HCT116 (cell line): ENCODE data around the gene PHC3. TPM values are rescaled to one million over a fixed set of nuclear protein-coding genes. Genes with fewer than 3 reads are reported as not detected.

Experiments
- ATAC-seq: fragments of 200-7000 bp; cut with Tn5 transposase; 2 replicates; pipeline ENCODE4 v1.9.1; 2020; ENCODE audit warnings: mild to moderate bottlenecking, moderate library complexity
- BruUV-seq: library from RNA; stranded (reverse); fragments of 400-500 nt; replicated peaks from 2 replicates; lab custom pipeline; 2021; lab: Mats Ljungman, UMichigan
- CTCF ChIA-PET: fragments of 300-600 bp; sonication (Branson Sonifier 250); formaldehyde crosslinking; loops from one replicate; lab custom pipeline; 2021; ENCODE audit warnings: antibody characterized with exemption; lab: Charles Lee
- POLR2A ChIA-PET: fragments of 300-600, 350-600 bp; sonication (Branson Sonifier 250); formaldehyde crosslinking; loops from one replicate; lab custom pipeline; 2021; ENCODE audit warnings: antibody characterized with exemption; lab: Charles Lee
- RAD21 ChIA-PET, 2 experiments: fragments of 300-600 bp; sonication (Branson Sonifier 250); formaldehyde crosslinking; loops; one replicate each; lab custom pipeline; 2023; ENCODE audit warnings: low total read pairs in 2 of 2; ENCODE audit not compliant: uncharacterized antibody in 2 of 2, unreplicated experiment in 2 of 2, low non-redundant PET in 1 of 2; lab: Charles Lee
- DNase-seq: peaks from one replicate; pipeline ENCODE4 v3.0.0-alpha.2; 2010; ENCODE audit warnings: low read depth, low spot score
- H2AFZ ChIP-seq: fragments of 200-600 bp; shearing (Covaris generic), sonication (generic); 2 replicates; pipeline ENCODE4 v1.6.1; 2017; ENCODE audit warnings: low read depth, mixed run types, mixed read lengths, antibody characterized with exemption, low read length; ENCODE audit not compliant: poor library complexity, severe bottlenecking
- H3K27ac ChIP-seq: 2 replicates; pipeline ENCODE4 v1.5.1; 2012; ENCODE audit warnings: low read depth, low read length
- H3K27me3 ChIP-seq: fragments of 200-600 bp; sonication (generic); 2 replicates; pipeline ENCODE4 v1.6.1; 2016; ENCODE audit warnings: mixed run types, low read length, mixed read lengths; ENCODE audit not compliant: insufficient read depth
- H3K36me3 ChIP-seq, 2 experiments: fragments of 200-500 bp in 1 of 2; fragments of 200-600 bp in 1 of 2; sonication (Bioruptor generic) in 1 of 2; sonication (generic) in 1 of 2; 2 replicates each; pipeline versions ENCODE4 v1.5.1 to v1.6.1; 2014 to 2016; ENCODE audit warnings: low read length in 2 of 2, inconsistent platforms in 1 of 2, mixed read lengths in 1 of 2, mixed run types in 1 of 2; ENCODE audit not compliant: insufficient read depth in 2 of 2, control insufficient read depth in 1 of 2
- H3K4me1 ChIP-seq, 2 experiments: fragments of 200-600 bp in 1 of 2; sonication (generic) in 1 of 2; 2 replicates each; pipeline versions ENCODE4 v1.5.1 to v1.6.1; 2012 to 2017; ENCODE audit warnings: low read length in 2 of 2, inconsistent platforms in 1 of 2, mild to moderate bottlenecking in 1 of 2, mixed read lengths in 1 of 2, mixed run types in 1 of 2, moderate library complexity in 1 of 2; ENCODE audit not compliant: insufficient read depth in 2 of 2, control insufficient read depth in 1 of 2
- H3K4me2 ChIP-seq: fragments of 200-600 bp; sonication (generic); 2 replicates; pipeline ENCODE4 v1.6.1; 2017; ENCODE audit warnings: mixed run types, low read length, mixed read lengths
- H3K4me3 ChIP-seq, 2 experiments: fragments of 200-600 bp in 1 of 2; sonication (generic) in 1 of 2; replicated peaks in 1 of 2; 2 replicates each; pipeline ENCODE4 v1.5.1; 2011 to 2016; ENCODE audit warnings: low read length in 2 of 2, control low read depth in 1 of 2, low read depth in 1 of 2, mild to moderate bottlenecking in 1 of 2, mixed read lengths in 1 of 2, mixed run types in 1 of 2
- H3K79me2 ChIP-seq: fragments of 200-600 bp; sonication (generic); 2 replicates; pipeline ENCODE4 v1.6.1; 2017; ENCODE audit warnings: mild to moderate bottlenecking, mixed run types, low read length, moderate library complexity, mixed read lengths; ENCODE audit not compliant: insufficient read depth
- H3K9ac ChIP-seq: fragments of 200-600 bp; sonication (generic); 2 replicates; pipeline ENCODE4 v1.6.1; 2016; ENCODE audit warnings: low read length, mixed read lengths
- H3K9me2 ChIP-seq: fragments of 200-600 bp; sonication (generic), shearing (Covaris generic); 2 replicates; pipeline ENCODE4 v1.6.1; 2017; ENCODE audit warnings: mixed run types, mild to moderate bottlenecking, moderate library complexity; ENCODE audit not compliant: insufficient read depth
- H3K9me3 ChIP-seq, 2 experiments: fragments of 200-500 bp in 1 of 2; fragments of 200-600 bp in 1 of 2; sonication (Bioruptor generic) in 1 of 2; sonication (generic) in 1 of 2; 2 replicates each; pipeline ENCODE4 v1.6.1; 2014 to 2017; ENCODE audit warnings: low read length in 2 of 2, mixed read lengths in 2 of 2, inconsistent platforms in 1 of 2, low read depth in 1 of 2, mild to moderate bottlenecking in 1 of 2, mixed run types in 1 of 2, moderate library complexity in 1 of 2; ENCODE audit not compliant: control insufficient read depth in 1 of 2, insufficient read depth in 1 of 2
- H4K20me1 ChIP-seq: fragments of 200-600 bp; sonication (generic), shearing (Covaris generic); 2 replicates; pipeline ENCODE4 v1.6.1; 2017; ENCODE audit warnings: mixed run types, mild to moderate bottlenecking, moderate library complexity; ENCODE audit not compliant: insufficient read depth
- ATF3 ChIP-seq: IDR thresholded peaks from 2 replicates; pipeline ENCODE4 v1.6.1; 2012
- CEBPB ChIP-seq: IDR thresholded peaks from 2 replicates; pipeline ENCODE4 v1.6.1; 2012; ENCODE audit warnings: low read depth
- CTCF ChIP-seq, 3 experiments: fragments of 200-600 bp in 1 of 3; sonication (generic) in 1 of 3; IDR thresholded peaks in 2 of 3; conservative IDR thresholded peaks in 1 of 3; 2 replicates each; pipeline ENCODE4 v1.5.1; 2012 to 2017; ENCODE audit warnings: low read depth in 2 of 3, low read length in 2 of 3, antibody characterized with exemption in 1 of 3, borderline replicate concordance in 1 of 3, control low read depth in 1 of 3, mild to moderate bottlenecking in 1 of 3, mixed read lengths in 1 of 3, mixed run types in 1 of 3, moderate library complexity in 1 of 3; ENCODE audit not compliant: insufficient read depth in 1 of 3
- EZH2 ChIP-seq: fragments of 200-600 bp; sonication (generic); IDR thresholded peaks from 2 replicates; pipeline ENCODE4 v1.6.1; 2017; ENCODE audit warnings: antibody characterized with exemption, mixed run types
- EZH2phosphoT487 ChIP-seq: fragments of 200-600 bp; IDR thresholded peaks from 2 replicates; pipeline ENCODE4 v1.6.1; 2018; ENCODE audit warnings: antibody characterized with exemption, borderline replicate concordance
- FOSL1 ChIP-seq: IDR thresholded peaks from 2 replicates; pipeline ENCODE4 v1.6.1; 2012; ENCODE audit warnings: low read depth
- SP1 ChIP-seq: IDR thresholded peaks from 2 replicates; pipeline ENCODE4 v1.6.1; 2012; ENCODE audit warnings: low read depth
- TCF7L2 ChIP-seq: IDR thresholded peaks from 2 replicates; pipeline ENCODE4 v1.7.0; 2011; ENCODE audit warnings: borderline replicate concordance, inconsistent platforms; ENCODE audit not compliant: insufficient read depth, insufficient read length; ENCODE audit errors: extremely low read depth
- YY1 ChIP-seq: IDR thresholded peaks from 2 replicates; pipeline ENCODE4 v1.6.1; 2011; ENCODE audit warnings: low read length, low read depth, moderate library complexity, mild to moderate bottlenecking; ENCODE audit not compliant: insufficient replicate concordance; ENCODE audit errors: extremely low read depth
- ZNF274 ChIP-seq: fragments of 200-500 bp; sonication (Bioruptor generic); IDR thresholded peaks from 2 replicates; pipeline ENCODE4 v1.6.1; 2014; ENCODE audit warnings: mild to moderate bottlenecking, low read depth, low read length, inconsistent platforms
- intact Hi-C: fragments of 100-400 bp; cut with micrococcal nuclease; formaldehyde crosslinking; loops from 2 replicates; pipeline ENCODE4 v1.10.0; 2022
- total RNA-seq: library from RNA; stranded (reverse); gene quantifications from one replicate; pipeline ENCODE4 v1.2.1, GENCODE V29; 2021; ENCODE audit not compliant: unreplicated experiment
- TF ChIP-seq, protein P1 (sequence below): IDR thresholded peaks from 2 replicates; pipeline ENCODE4 v1.6.1; 2011; ENCODE audit warnings: mild to moderate bottlenecking, low read length, moderate library complexity; ENCODE audit not compliant: insufficient replicate concordance; ENCODE audit errors: extremely low read depth
- TF ChIP-seq, protein P2 (sequence below): IDR thresholded peaks from 2 replicates; pipeline ENCODE4 v1.6.1; 2012; ENCODE audit warnings: low read depth

PHC3 gene
- total RNA-seq, 1 experiment from 2014 or later = 40.1 TPM

GRCh38 chr3:170057550-170057949 lies 124.0 kb downstream of the PHC3 start:
- no peaks in the 10 kb centered on the region for H3K36me3 ChIP-seq
- H3K9ac ChIP-seq = no peak overlapping the region
- H3K4me2 ChIP-seq = no peak overlapping the region
- H4K20me1 ChIP-seq = no peaks in the 10 kb centered on the region
- H3K79me2 ChIP-seq = no peaks in the 10 kb centered on the region
- H2AFZ ChIP-seq = no peak overlapping the region
- no peaks in the 10 kb centered on the region for H3K27me3 ChIP-seq
- 0 out of 2 replicates have a peak, but pooled peaks cover 4% of the 10 kb centered on the region for H3K9me2 ChIP-seq
- no peaks in the 10 kb centered on the region for H3K4me1 ChIP-seq
- intact Hi-C loops = loop anchor here (5.0 kb wide), 1 partner anchor 295 kb away; no protein-coding TSS in a partner anchor
- no peak overlapping the region for H3K4me3 ChIP-seq
- BruUV-seq = no TSS peak
- CTCF ChIA-PET = no interaction called here
- H3K27ac ChIP-seq = no peak overlapping the region
- no peaks in the 10 kb centered on the region for H3K9me3 ChIP-seq
- ATAC-seq = no peak
- DNase-seq = no peak
- TF ChIP-seq CTCF (IDR thresholded peaks at IDR 0.05 in 2 of 3, conservative IDR thresholded peaks at IDR 0.05 in 1 of 3; ENCODE audit: borderline replicate concordance in 1 of 3, insufficient read depth in 1 of 3, low read depth in 2 of 3, low read length in 2 of 3) (no peak), YY1 (no peak), ATF3 (no peak), EZH2 (no peak), CEBPB (no peak), ZNF274 (no peak), EZH2phosphoT487 (no peak), SP1 (no peak), TCF7L2 (no peak), FOSL1 (no peak)
- TF ChIP-seq, protein P1, sequence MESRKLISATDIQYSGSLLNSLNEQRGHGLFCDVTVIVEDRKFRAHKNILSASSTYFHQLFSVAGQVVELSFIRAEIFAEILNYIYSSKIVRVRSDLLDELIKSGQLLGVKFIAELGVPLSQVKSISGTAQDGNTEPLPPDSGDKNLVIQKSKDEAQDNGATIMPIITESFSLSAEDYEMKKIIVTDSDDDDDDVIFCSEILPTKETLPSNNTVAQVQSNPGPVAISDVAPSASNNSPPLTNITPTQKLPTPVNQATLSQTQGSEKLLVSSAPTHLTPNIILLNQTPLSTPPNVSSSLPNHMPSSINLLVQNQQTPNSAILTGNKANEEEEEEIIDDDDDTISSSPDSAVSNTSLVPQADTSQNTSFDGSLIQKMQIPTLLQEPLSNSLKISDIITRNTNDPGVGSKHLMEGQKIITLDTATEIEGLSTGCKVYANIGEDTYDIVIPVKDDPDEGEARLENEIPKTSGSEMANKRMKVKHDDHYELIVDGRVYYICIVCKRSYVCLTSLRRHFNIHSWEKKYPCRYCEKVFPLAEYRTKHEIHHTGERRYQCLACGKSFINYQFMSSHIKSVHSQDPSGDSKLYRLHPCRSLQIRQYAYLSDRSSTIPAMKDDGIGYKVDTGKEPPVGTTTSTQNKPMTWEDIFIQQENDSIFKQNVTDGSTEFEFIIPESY = no peak
- TF ChIP-seq, protein P2, sequence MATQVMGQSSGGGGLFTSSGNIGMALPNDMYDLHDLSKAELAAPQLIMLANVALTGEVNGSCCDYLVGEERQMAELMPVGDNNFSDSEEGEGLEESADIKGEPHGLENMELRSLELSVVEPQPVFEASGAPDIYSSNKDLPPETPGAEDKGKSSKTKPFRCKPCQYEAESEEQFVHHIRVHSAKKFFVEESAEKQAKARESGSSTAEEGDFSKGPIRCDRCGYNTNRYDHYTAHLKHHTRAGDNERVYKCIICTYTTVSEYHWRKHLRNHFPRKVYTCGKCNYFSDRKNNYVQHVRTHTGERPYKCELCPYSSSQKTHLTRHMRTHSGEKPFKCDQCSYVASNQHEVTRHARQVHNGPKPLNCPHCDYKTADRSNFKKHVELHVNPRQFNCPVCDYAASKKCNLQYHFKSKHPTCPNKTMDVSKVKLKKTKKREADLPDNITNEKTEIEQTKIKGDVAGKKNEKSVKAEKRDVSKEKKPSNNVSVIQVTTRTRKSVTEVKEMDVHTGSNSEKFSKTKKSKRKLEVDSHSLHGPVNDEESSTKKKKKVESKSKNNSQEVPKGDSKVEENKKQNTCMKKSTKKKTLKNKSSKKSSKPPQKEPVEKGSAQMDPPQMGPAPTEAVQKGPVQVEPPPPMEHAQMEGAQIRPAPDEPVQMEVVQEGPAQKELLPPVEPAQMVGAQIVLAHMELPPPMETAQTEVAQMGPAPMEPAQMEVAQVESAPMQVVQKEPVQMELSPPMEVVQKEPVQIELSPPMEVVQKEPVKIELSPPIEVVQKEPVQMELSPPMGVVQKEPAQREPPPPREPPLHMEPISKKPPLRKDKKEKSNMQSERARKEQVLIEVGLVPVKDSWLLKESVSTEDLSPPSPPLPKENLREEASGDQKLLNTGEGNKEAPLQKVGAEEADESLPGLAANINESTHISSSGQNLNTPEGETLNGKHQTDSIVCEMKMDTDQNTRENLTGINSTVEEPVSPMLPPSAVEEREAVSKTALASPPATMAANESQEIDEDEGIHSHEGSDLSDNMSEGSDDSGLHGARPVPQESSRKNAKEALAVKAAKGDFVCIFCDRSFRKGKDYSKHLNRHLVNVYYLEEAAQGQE = no peak
- POLR2A ChIA-PET = no interaction called here
- RAD21 ChIA-PET = no interaction called here
